OCI-M2 (cell line): Measurements from ENCODE around the gene PIK3C2B.

Experiments
- DNase-seq: peaks from one replicate; lab custom pipeline; 2025; ENCODE audit not compliant: unreplicated experiment; lab: John Stamatoyannopoulos, UW

Gene PIK3C2B

GRCh38 chr1:204461331-204462228 is 33.0 kb downstream of the PIK3C2B start:
- DNase-seq = peak; percentile 27

- no peak for DNase-seq
These were observed 34.3 kb downstream of the PIK3C2B start for GRCh38 chr1:204460346-204460745.

DNA sequence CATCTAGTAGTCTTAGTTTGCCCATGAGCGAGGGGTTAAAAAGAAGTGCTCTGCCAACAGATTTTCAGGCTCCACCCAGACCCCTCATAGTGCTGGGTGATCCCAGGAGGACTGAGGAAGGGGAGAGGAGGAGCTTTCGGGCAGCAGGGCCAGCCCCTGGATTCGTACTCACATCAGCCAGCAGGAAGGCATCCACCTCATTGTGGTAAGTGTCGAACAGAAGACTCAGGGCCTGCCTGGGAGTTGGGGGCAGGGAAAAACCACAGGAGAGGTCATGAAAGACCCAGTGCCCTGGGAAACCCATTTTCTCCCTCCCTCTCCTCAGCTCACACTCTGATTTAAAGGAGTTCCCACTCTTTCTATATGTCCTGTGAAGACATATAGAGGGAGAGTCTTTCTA is 34.9 kb downstream of the PIK3C2B start:
- DNase-seq = no peak

GRCh38 chr1:204457666-204458065 is 36.9 kb downstream of the PIK3C2B start:
- DNase-seq = no peak

DNA sequence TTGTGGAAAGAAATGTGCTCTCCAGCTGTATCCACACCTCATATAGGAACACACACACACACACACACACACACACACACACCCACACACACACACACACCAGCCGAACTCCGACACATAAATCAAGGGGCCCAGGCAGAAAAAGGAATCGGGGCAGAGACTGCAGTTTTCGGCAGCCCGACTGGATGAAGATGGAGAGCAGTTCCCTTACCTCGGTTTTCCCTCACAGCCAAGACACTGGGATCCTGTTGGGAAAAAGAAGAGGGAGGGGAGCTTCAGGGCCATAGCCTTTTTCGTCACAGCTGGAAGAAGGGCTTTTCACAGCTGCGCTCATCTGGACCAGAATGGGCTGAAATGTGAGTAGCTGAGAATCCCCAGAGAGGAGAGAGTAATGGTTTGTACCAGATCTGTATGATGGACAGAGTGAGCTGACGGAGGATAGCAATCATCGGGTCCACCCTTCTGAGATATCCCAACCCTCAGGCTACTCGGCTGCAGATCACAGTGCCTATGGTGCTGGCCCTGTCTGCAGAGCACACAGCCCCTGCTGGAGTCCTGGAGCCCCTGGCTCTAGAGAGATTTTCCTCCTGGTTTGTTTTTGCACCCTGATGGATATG is 37.7 kb downstream of the PIK3C2B start:
- DNase-seq = no peak

DNA sequence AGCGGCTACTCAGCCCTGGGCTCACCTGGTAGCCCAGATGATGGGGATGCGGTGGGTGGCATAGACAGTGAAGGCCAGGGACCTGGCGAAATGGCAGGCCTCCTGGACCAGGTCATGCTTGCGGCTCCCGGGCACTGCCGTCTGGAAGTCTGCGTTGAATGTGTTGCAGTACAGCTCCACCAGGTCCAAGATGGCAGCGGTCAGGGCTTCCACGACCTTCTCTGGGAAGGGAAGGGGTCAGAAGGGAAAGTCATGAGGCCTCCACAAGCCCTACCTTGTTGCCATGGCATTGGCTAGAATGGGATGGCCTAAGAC is 38.8 kb downstream of the PIK3C2B start:
- DNase-seq = no peak

- no peak for DNase-seq
These were observed 39.4 kb downstream of the PIK3C2B start for GRCh38 chr1:204455063-204455830.

DNA sequence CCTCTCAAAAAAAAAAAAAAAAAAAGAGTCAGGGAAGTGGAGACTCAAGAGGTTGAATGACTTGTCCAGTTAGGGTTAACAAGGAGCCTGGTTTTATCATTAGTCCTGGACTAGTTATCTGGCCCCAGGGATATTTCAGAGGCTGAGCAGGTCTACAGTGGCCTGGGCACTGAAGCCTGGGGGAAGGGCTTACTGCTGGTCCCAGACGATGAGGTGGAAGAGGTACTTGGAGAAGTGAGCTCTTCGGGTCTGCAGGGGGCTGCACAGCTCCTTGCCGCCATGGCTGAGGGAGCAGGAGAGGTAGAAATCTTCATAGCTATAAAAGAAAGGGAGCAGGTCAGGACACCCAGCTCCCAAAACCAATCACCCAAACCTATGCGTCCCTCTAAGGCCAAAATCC is 40.1 kb downstream of the PIK3C2B start:
- DNase-seq = no peak

DNA sequence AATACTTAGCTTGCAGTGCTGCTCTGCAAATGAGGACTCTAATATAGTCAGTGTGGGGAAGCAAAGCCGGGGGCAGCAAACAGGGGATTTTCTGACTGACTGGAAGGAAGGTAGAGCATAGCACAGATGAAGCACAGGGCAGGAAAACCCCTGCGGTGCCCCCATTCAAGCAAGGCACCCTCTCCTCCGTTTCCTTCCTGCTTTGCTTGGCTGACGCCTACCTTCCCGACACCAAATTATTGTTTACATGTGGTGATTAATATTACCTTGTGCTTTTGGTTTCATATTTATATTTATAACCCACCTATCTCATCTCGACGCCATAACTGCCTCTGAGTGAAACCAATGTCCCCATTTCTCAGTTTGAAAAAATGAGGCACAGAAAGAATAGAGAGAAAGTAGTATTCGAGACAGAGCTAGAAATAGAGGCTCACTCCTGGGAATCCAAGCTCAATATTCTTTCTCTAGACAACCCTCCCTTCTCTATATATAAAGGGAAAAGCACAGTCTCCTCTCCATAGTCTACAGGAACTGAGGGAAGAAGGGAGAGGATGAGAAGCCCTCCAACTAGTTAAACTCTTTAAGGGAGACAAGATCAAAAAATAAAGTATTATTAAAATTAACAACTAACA is 41.3 kb downstream of the PIK3C2B start:
- DNase-seq = no peak

DNA sequence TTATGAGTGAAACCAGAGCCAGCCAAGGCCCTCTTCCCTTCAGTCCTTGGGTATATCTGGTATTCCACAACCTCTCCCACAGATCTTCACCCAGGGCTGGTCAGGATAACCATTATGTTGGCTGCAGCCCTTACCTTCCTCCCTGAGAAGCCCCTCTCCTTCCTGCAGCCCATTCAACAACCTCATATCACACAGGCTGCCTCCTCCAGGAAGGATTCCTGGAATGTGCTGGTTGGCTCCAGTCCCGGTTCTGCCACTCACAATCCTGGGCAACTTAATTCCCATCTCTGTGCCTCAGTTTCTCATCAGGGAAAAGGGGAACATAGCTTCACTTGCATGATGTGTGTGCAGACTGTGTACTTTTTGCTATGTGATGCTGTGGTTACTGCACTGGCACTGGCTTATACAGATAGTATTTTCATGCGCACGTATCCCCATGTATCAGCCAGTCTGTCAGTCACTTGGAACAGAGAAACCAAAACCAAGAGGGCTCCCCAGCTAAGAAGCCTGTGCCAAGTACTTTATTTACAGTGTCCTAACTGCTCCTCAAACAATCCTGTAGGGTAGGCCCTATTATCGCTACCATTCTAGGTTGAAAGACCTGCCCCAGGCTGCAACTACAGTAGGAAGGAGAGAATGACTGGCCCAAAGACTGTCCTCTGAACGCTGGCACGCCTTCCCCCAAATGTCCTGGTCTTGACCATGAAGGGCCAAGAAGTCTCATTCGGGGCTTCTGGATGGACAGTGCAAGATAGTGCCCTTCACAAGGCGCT is 43.1 kb downstream of the PIK3C2B start:
- no peak for DNase-seq

- DNase-seq = no peak
These were observed 43.9 kb downstream of the PIK3C2B start for GRCh38 chr1:204450461-204451257.

DNA sequence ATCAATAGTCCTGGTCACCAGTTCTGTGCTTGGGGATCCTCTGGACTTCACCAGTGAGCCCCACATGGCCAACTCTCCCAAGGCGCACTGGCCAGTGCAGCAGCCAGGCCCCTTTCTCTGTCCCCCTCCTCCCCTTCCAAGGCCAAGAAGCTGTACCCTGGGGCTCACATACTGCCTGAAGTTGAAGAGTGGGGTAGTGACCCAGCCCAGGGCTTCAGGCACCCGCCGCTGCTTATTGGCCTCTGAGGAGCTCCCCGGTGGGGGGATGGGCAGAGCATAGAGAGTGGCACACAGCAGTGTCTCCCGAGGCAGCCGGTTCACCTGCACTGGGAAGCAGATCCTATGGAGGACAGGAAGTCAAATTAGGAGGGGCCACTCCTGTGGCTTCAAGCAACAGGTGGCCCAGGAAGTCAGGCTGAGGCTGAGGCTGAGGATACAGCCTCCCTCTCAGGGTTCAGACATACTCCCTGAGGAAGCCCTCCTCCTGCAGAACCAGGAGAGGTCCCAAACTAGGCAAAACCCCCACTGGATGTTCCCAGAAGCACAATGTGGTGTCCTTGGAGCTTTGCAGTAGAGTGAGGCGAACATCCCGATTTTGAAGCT is 44.8 kb downstream of the PIK3C2B start:
- no peak for DNase-seq

DNA sequence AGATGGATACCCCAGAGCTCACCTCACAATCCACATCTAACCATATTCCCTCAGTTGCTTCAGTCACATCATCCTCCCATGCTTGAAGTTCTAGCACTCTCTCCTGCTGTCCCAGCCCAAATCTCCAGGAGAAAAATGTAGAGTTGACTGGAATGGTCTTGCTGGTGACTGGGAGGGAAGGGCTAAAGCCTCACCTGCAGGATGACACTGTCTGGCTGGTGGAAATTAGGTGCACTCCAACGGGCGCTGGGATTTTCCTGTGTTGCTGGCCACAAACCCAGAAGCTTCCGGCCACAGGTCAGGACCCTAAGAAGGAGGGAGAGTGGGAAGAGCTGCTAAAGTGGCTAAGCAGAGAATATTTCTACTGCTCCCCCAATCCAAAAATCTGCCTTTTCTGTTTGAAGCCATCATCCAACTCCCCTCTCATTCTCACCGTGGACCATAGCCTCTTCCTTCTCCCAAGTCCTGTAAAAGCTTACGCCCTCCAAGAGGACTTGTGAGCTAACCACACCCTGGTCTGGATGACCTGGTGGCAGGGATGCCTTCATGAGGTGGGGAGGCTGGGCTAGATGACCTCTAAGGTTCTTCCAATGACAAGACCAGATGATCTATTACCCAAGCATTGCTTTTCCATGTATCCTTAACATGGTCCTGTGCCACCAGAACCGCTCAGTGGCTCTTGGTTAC is 45.5 kb downstream of the PIK3C2B start:
- DNase-seq = no peak

DNA sequence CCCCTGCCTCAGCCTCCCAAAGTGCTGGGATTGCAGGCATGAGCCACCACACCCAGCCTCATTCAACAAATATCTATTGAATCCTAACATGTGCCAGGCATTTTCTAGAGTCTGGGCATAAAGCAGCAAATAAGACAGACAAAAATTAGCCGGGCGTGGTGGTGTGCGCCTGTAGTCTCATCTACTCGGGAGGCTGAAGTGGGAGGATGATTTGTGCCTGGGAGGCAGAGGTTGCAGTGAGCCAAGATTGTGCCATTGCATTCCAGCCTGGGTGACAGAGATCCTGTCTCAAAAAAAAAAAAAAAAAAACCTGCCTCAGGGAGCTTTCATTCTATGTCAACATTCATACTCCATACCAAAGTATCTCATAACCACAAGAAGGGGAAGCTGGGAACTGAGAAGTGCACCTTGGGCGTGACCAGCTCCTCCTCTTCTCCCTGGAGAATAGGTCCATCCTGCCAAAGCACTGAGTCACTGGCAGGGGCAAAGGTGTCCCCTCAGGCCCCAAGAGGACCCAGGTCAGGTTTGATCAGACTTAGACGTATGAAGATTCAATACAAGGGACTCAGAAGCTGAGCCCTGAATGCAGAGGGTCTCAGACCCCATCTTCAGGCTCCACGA is 46.2 kb downstream of the PIK3C2B start:
- no peak for DNase-seq

GRCh38 chr1:204447736-204448135 is 46.9 kb downstream of the PIK3C2B start:
- no peak for DNase-seq

GRCh38 chr1:204447190-204447589 is 47.4 kb downstream of the PIK3C2B start:
- DNase-seq = no peak

DNA sequence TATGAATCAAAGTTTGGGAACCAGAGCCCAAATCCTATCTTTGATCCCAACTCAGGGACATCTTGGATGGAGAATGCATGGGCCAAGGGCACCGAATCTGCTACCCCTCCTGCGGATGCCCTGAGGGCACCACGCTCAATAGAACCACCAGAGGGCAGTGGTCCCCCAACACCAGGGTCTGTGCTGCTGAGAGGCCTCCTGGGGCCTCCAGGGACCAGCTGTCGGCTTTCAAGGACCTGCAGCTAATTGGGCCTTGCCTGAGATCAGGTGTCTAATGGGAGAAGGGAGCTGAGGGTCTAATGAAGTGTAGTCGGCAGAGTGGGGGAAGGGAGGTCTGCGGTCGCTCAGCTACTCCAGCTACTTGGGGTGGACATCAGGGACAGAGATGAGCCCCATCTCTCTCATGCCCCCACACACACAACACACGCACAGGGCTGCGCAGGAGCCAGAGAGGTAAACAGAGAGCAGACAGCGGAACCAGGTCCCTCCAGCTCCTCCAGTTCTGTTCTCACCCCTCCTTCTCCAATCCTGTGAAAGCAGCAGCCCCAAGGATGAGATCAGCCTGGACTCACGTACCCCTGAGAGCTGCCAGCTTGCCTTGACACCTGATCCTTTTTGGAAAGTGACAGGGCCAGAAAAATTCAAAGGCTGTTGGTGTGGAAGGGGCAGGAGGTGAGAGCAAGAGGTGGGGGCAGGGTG is 48.0 kb downstream of the PIK3C2B start:
- peak; percentile 18 for DNase-seq

GRCh38 chr1:204445860-204446412 is 48.7 kb downstream of the PIK3C2B start:
- no peak for DNase-seq
